H1 (cell line): ENCODE results near the gene PNPLA8.

Experiments used
- CREB1 ChIP-seq: IDR thresholded peaks from 2 replicates; pipeline ENCODE4 v1.6.1; 2012; ENCODE audit warnings: inconsistent platforms
- CTCF ChIP-seq, 3 experiments: IDR thresholded peaks; 1 replicate in 2 of 3; 2 replicates in 1 of 3; pipeline versions ENCODE4 v1.5.1 to v1.6.1; 2011; ENCODE audit warnings: low read length in 3 of 3, mild to moderate bottlenecking in 3 of 3, inconsistent platforms in 2 of 3, low read depth in 1 of 3, moderate library complexity in 1 of 3; ENCODE audit not compliant: insufficient read depth in 1 of 3; ENCODE audit errors: control extremely low read depth in 1 of 3
- EP300 ChIP-seq, 2 experiments: IDR thresholded peaks; 1 replicate in 1 of 2; 2 replicates in 1 of 2; pipeline ENCODE4 v1.6.1; 2011 to 2012; ENCODE audit warnings: low read depth in 2 of 2, low read length in 2 of 2, mild to moderate bottlenecking in 2 of 2, borderline replicate concordance in 1 of 2, inconsistent platforms in 1 of 2, moderate library complexity in 1 of 2
- GTF2F1 ChIP-seq: IDR thresholded peaks from 2 replicates; pipeline ENCODE4 v1.6.1; 2012; ENCODE audit warnings: low read depth, low read length, improper control_type of control experiment, borderline replicate concordance
- MAX ChIP-seq: IDR thresholded peaks from 2 replicates; pipeline ENCODE4 v1.6.1; 2012; ENCODE audit warnings: inconsistent platforms
- USF2 ChIP-seq: IDR thresholded peaks from 2 replicates; pipeline ENCODE4 v1.6.1; 2011; ENCODE audit warnings: low read length, improper control_type of control experiment

GRCh38 chr7:108451296-108451848 is 74.6 kb downstream of the PNPLA8 start:
- no peak for TF ChIP-seq EP300 (IDR thresholded peaks at IDR 0.05; ENCODE audit: borderline replicate concordance in 1 of 2, low read depth in 2 of 2, low read length in 2 of 2)
- TF ChIP-seq CTCF (IDR thresholded peaks at IDR 0.05; ENCODE audit: control extremely low read depth in 1 of 3, insufficient read depth in 1 of 3, low read depth in 1 of 3, low read length in 3 of 3) = no peak
- no peak for TF ChIP-seq GTF2F1
- no peak for TF ChIP-seq USF2
- no peak for TF ChIP-seq MAX
- no peak for TF ChIP-seq CREB1
